ENCODE results near the gene CRISPLD2. TPM values are rescaled to one million over a fixed set of nuclear protein-coding genes. Genes with fewer than 3 reads are reported as not detected.

Gene CRISPLD2
- polyA plus RNA-seq, 1 donor from 2014 or later: 0.06 TPM

Other genes with a start within 250 kb of the CRISPLD2 start
- 86.6 and 91.2 TPM in 2 replicates for gene COTL1, start 201.9 kb upstream of the CRISPLD2 start, polyA plus RNA-seq
- gene KLHL36, start 171.5 kb upstream of the CRISPLD2 start, polyA plus RNA-seq: 43.8 and 53.9 TPM in 2 replicates
- 32.9 and 48.9 TPM in 2 replicates for gene USP10, start 120.0 kb upstream of the CRISPLD2 start, polyA plus RNA-seq
- gene ZDHHC7, start 191.6 kb downstream of the CRISPLD2 start, polyA plus RNA-seq: 33.8 and 34.1 TPM in 2 replicates
- 18.9 and 24.9 TPM in 2 replicates for gene KIAA0513, start 207.8 kb downstream of the CRISPLD2 start, polyA plus RNA-seq